GM12878 (cell line): ENCODE results near the gene CD209.

Experiments
- TARDBP ChIP-seq: IDR thresholded peaks from 2 replicates; pipeline ENCODE4 v1.6.1; 2016; ENCODE audit warnings: borderline replicate concordance
- TF ChIP-seq, protein P1 (sequence below), 3 experiments: IDR thresholded peaks in 2 of 3; conservative IDR thresholded peaks in 1 of 3; 2 replicates each; pipeline ENCODE4 v1.5.1; 2011; ENCODE audit warnings: low read depth in 3 of 3, low read length in 3 of 3, mild to moderate bottlenecking in 3 of 3, control low read depth in 2 of 3, moderate library complexity in 2 of 3, inconsistent platforms in 1 of 3, mixed read lengths in 1 of 3; ENCODE audit not compliant: control insufficient read depth in 2 of 3, insufficient read depth in 1 of 3; ENCODE audit errors: extremely low read depth in 1 of 3
- TF ChIP-seq, protein P2 (sequence below): IDR thresholded peaks from 2 replicates; pipeline ENCODE4 v1.6.1; 2011; ENCODE audit warnings: low read depth, low read length, improper control_type of control experiment, borderline replicate concordance

- TF ChIP-seq, protein P1, sequence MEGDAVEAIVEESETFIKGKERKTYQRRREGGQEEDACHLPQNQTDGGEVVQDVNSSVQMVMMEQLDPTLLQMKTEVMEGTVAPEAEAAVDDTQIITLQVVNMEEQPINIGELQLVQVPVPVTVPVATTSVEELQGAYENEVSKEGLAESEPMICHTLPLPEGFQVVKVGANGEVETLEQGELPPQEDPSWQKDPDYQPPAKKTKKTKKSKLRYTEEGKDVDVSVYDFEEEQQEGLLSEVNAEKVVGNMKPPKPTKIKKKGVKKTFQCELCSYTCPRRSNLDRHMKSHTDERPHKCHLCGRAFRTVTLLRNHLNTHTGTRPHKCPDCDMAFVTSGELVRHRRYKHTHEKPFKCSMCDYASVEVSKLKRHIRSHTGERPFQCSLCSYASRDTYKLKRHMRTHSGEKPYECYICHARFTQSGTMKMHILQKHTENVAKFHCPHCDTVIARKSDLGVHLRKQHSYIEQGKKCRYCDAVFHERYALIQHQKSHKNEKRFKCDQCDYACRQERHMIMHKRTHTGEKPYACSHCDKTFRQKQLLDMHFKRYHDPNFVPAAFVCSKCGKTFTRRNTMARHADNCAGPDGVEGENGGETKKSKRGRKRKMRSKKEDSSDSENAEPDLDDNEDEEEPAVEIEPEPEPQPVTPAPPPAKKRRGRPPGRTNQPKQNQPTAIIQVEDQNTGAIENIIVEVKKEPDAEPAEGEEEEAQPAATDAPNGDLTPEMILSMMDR (IDR thresholded peaks at IDR 0.05 in 2 of 3, conservative IDR thresholded peaks at IDR 0.05 in 1 of 3; ENCODE audit: control insufficient read depth in 2 of 3, extremely low read depth in 1 of 3, insufficient read depth in 1 of 3, low read depth in 3 of 3, low read length in 3 of 3) = no peak
- TF ChIP-seq TARDBP = no peak
- TF ChIP-seq, protein P2, sequence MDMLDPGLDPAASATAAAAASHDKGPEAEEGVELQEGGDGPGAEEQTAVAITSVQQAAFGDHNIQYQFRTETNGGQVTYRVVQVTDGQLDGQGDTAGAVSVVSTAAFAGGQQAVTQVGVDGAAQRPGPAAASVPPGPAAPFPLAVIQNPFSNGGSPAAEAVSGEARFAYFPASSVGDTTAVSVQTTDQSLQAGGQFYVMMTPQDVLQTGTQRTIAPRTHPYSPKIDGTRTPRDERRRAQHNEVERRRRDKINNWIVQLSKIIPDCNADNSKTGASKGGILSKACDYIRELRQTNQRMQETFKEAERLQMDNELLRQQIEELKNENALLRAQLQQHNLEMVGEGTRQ = no peak
Measured at GRCh38 chr19:7787141-7787540, 39.8 kb upstream of the CD209 start.
